ENCODE data around the gene MYBPC3. TPM values are rescaled to one million over a fixed set of nuclear protein-coding genes. Genes with fewer than 3 reads are reported as not detected.
"Not testable (repeated sequence)": the region's sequence is repeated elsewhere in the genome, so short reads cannot be mapped to it uniquely, and the experiment has no call there.

MYBPC3 gene
- total RNA-seq, 1 experiment from 2014 or later = not detected

- no peak for DNase-seq (ENCODE audit: low read depth)
Observed at GRCh38 chr11:47324520-47324919, 28.0 kb downstream of the MYBPC3 start.

DNA sequence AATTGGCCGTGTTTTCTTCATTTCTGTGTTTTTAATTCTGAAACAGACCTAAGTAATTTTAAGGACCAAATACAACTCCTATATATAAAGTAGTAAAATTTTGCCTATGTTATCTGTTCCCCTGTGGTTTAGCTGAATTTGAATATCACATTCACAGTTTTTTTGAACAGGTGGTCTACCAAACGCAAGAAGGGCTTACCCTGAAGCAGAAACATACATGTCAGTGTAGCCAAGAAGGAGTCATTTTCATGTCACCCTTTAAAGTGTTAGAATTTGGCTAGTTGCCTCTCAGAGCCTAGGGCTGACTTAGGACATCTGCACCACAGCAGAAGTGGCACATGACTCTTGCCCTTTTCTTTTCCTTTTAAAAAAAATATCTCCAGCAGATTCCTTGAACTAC lies 34.3 kb downstream of the MYBPC3 start:
- no peak for DNase-seq (ENCODE audit: low read depth)

DNA sequence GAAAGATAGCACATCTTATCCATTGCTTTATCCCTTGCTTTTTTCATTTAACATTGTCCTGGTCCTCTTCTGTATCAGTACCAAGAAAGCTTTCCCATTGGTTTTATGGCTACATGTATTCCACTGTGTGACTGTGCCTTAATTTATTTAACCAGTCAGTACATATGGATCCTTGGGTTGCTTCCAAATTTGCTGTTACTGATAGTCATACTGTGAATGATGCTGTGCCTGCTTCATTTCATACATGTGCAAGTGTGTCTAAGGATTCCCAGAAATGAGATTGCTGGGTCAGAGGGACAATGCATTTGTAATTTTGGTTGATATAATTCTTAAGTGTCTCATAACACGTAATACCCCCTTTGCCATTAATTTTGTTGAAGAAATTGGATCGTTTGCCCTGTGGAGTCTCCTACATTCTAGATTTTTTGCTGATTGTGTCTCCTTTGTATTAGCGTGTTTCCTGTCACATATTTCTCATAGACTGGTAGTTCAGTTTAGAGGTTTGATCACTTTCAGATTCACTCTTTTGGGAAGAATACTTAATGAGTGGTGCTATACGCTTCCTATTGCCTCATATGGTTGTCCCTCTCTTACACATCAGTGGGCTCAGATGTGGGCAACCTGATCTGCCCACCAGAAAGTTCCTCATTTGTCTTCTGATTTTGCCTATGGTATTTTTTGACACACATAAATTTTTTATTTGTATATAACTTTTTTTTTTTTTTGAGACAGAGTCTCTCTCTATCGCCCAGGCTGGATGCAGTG lies 35.3 kb downstream of the MYBPC3 start:
- DNase-seq (ENCODE audit: low read depth) = no peak

- not testable (repeated sequence) for DNase-seq (ENCODE audit: low read depth)
Observed at GRCh38 chr11:47316501-47316900, 36.0 kb downstream of the MYBPC3 start.

DNA sequence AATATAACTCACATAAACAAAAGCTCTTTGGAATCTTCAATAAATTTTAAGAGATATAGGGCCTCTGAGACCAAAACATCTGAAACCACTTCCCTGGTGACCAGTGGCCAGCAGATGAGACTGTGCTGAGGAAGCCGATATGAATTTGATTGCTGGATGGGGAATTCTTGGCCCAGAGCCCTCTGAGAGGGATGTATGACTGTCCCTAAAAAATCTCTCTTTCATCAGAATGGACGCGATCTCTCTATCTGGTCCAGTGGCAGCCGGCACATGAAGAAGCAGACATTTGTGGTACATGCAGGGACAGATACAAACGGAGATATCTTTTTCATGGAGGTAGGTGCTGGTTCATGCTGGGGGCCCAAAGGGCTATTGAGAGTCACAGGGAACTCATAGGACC lies 37.5 kb downstream of the MYBPC3 start:
- no peak for DNase-seq (ENCODE audit: low read depth)

- DNase-seq (ENCODE audit: low read depth) = no peak
Observed at GRCh38 chr11:47308050-47308823, 44.3 kb downstream of the MYBPC3 start.

GRCh38 chr11:47306484-47306844 lies 46.0 kb downstream of the MYBPC3 start:
- no peak for DNase-seq (ENCODE audit: low read depth)

- DNase-seq (ENCODE audit: low read depth) = peak; percentile 22
Observed at GRCh38 chr11:47305734-47306483, 46.6 kb downstream of the MYBPC3 start.

DNA sequence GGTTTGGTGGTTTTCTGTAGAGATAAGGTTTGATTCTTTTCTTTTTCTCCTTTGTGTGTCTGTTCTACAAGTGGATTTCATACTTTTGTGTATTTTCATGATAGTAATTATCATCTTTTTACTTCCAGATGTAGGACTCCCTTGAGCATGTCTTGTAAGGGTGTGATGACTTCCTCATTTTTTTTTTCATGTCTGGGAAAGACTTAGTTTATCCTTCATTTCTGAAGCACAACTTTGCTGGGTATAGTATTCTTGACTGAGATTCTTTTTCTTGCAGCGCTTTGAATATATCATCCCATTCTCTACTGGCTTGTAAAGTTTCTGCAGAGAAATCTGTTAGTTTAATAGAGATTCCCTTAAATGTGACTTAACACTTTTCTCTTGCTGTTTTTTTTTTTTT lies 49.6 kb downstream of the MYBPC3 start:
- DNase-seq (ENCODE audit: low read depth) = no peak

DNA sequence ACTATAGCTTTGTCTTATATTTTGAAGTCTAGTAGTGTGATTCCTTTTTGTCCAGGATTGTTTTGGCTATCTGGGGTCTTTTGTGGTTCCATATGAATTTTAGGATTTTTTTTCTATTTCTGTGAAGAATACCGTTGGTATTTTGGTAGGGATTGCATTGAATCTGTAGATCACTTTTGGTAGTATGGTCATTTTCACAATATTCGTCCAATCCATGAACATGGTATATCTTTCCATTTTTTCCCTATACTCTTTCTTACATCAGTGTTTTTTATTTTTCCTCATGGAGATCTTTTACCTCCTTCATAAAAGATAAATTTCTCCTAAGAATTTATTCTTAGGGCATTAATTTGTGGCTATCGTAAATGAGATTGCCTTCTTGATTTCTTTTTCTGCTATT lies 53.4 kb downstream of the MYBPC3 start:
- DNase-seq (ENCODE audit: low read depth) = no peak

- DNase-seq (ENCODE audit: low read depth) = no peak
Observed at GRCh38 chr11:47296045-47296444, 56.5 kb downstream of the MYBPC3 start.

DNA sequence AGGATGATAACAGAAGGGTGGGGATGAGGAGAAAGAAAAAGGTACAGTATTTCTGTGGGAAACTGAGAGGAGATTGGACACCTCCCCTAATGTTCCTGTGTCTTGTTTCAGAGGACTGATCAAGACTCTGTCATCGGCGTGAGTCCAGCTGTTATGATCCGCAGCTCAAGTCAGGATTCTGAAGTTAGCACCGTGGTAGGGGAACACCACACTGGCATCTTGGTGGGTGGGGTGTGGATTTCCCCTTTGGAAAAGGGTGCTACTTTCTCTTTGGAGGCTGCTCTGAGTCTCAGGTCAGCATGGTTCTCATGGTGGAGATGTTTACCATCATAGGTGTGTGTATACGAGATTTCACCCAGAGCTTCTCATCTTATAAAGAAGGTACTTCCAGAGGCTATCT lies 57.1 kb downstream of the MYBPC3 start:
- DNase-seq (ENCODE audit: low read depth) = no peak

DNA sequence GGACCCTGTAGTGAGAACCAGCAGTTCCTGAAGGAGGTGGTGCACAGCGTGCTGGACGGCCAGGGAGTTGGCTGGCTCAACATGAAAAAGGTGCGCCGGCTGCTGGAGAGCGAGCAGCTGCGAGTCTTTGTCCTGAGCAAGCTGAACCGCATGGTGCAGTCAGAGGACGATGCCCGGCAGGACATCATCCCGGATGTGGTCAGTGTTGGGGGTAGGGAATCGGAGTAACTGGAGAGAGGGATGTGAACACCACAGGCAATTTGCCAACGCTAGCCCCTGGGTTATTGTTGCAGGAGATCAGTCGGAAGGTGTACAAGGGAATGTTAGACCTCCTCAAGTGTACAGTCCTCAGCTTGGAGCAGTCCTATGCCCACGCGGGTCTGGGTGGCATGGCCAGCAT lies 62.6 kb downstream of the MYBPC3 start:
- DNase-seq (ENCODE audit: low read depth) = no peak

DNA sequence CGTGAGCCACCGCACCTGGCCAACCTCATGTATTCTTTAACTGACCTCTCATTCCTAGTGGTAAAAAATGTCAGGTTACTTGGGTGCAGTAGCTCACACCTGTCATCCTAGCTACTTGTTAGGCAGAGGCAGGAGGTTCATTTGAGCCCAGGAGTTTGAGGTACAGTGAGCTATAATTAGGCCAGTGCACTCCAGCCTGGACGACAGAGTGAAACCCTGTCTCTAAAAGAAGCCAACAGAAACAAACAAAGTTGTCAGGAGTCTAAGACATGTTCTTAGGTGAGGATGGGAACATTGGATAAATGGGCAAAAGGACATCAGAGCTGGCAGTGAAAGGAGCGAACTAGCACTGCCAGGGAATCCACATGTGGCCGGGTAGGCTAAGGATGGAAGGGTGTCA lies 64.4 kb downstream of the MYBPC3 start:
- DNase-seq (ENCODE audit: low read depth) = no peak

- DNase-seq (ENCODE audit: low read depth) = no peak
Observed at GRCh38 chr11:47285969-47286770, 66.3 kb downstream of the MYBPC3 start.

DNA sequence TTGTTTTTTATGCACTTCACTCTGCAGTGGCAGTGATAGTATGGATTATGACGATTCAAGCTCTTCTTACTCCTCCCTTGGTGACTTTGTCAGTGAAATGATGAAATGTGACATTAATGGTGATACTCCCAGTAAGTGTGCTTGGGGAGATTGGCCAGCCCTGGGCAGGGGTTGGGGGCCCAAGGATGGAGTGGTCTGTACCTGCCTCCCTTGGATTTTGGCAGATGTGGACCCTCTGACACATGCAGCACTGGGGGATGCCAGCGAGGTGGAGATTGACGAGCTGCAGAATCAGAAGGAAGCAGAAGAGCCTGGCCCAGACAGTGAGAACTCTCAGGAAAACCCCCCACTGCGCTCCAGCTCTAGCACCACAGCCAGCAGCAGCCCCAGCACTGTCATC lies 68.4 kb downstream of the MYBPC3 start:
- DNase-seq (ENCODE audit: low read depth) = no peak

DNA sequence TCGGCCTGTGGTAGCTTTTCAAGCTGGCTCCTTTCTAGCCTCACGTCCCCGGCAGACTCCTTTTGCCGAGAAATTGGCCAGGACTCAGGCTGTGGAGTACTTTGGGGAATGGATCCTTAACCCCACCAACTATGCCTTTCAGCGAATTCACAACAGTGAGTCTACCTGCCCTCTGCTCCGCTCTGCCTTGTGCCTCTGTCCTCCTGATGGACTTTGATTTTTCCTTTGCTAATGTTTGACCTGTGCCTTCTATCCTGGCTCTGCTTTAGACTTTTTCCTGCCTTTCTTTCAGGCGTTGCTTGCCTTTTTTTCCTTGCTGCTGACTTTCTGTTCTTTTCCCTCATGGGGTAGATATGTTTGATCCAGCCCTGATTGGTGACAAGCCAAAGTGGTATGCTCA lies 70.0 kb downstream of the MYBPC3 start:
- DNase-seq (ENCODE audit: low read depth) = no peak

Other genes with a start within 250 kb of the MYBPC3 start
- gene ARFGAP2, start 175.8 kb downstream of the MYBPC3 start, total RNA-seq (2014; rRNA removed; shearing (Covaris generic)) = 63.4 and 74.5 TPM in 2 replicates
- gene PACSIN3, start 166.3 kb downstream of the MYBPC3 start, total RNA-seq (2014; rRNA removed; shearing (Covaris generic)) = 19.8 and 22.7 TPM in 2 replicates
- gene DDB2, start 137.7 kb downstream of the MYBPC3 start, total RNA-seq (2014; rRNA removed; shearing (Covaris generic)) = 22.7 and 35.0 TPM in 2 replicates
- gene ACP2, start 103.9 kb downstream of the MYBPC3 start, total RNA-seq (2014; rRNA removed; shearing (Covaris generic)) = 27.1 and 39.9 TPM in 2 replicates
- gene NR1H3, start 94.7 kb downstream of the MYBPC3 start, total RNA-seq (2014; rRNA removed; shearing (Covaris generic)) = 7.9 and 8.4 TPM in 2 replicates
- gene MADD, start 82.6 kb downstream of the MYBPC3 start, total RNA-seq (2014; rRNA removed; shearing (Covaris generic)) = 13.5 and 17.0 TPM in 2 replicates
- not detected in 2 replicates for gene SPI1, start 25.8 kb upstream of the MYBPC3 start, total RNA-seq (2014; rRNA removed; shearing (Covaris generic))
- gene SLC39A13, start 55.9 kb upstream of the MYBPC3 start, total RNA-seq (2014; rRNA removed; shearing (Covaris generic)) = 39.2 and 55.2 TPM in 2 replicates
- gene PSMC3, start 73.7 kb upstream of the MYBPC3 start, total RNA-seq (2014; rRNA removed; shearing (Covaris generic)) = 179 and 223 TPM in 2 replicates
- not detected in 2 replicates for gene RAPSN, start 96.4 kb upstream of the MYBPC3 start, total RNA-seq (2014; rRNA removed; shearing (Covaris generic))
- gene CELF1, start 200.4 kb upstream of the MYBPC3 start, total RNA-seq (2014; rRNA removed; shearing (Covaris generic)) = 45.6 and 52.5 TPM in 2 replicates
- 86.9 and 103 TPM in 2 replicates for gene PTPMT1, start 212.9 kb upstream of the MYBPC3 start, total RNA-seq (2014; rRNA removed; shearing (Covaris generic))
- gene KBTBD4, start 226.3 kb upstream of the MYBPC3 start, total RNA-seq (2014; rRNA removed; shearing (Covaris generic)) = 19.9 and 20.3 TPM in 2 replicates
- 78.8 and 95.5 TPM in 2 replicates for gene NDUFS3, start 226.4 kb upstream of the MYBPC3 start, total RNA-seq (2014; rRNA removed; shearing (Covaris generic))
- not detected in 2 replicates for gene FAM180B, start 234.0 kb upstream of the MYBPC3 start, total RNA-seq (2014; rRNA removed; shearing (Covaris generic))
- gene C1QTNF4, start 241.7 kb upstream of the MYBPC3 start, total RNA-seq (2014; rRNA removed; shearing (Covaris generic)) = not detected in 2 replicates

Measured in RPMI7951 (cell line).